HG03439 (cell line): ENCODE measurements around the gene YWHAG.
"Not testable (repeated sequence)": the region's sequence is repeated elsewhere in the genome, so short reads cannot be mapped to it uniquely, and the experiment has no call there.

ENCODE experiments used
- ATAC-seq: cut with Tn5 transposase; IDR thresholded peaks from one replicate; pipeline ENCODE4 v1.9.1; 2021; ENCODE audit warnings: mild to moderate bottlenecking, moderate library complexity; ENCODE audit not compliant: unreplicated experiment

The YWHAG gene

GRCh38 chr7:76349313-76349885 lies 9.4 kb downstream of the YWHAG start:
- ATAC-seq, result no peak

DNA sequence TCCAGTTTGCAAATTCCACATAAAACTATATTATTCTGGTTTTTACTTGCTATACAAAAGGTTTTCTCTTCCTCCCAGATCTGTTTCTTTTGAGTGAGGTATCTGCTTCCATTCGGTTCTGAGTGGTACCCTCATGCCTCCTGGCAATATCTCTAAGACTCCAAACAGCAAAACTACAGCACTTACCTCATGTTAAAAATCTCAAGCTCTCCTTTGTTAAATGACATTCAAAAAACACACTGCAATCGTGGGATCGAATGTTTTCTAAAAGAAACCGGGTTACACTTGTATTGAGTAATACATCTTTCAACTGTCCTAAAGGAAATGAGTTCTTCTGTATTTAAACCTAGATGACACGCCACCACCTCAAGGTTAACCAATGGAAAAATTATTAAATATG lies 11.1 kb downstream of the YWHAG start:
- no peak for ATAC-seq

- ATAC-seq, result no peak
Observed at GRCh38 chr7:76346778-76347177, 12.0 kb downstream of the YWHAG start.

DNA sequence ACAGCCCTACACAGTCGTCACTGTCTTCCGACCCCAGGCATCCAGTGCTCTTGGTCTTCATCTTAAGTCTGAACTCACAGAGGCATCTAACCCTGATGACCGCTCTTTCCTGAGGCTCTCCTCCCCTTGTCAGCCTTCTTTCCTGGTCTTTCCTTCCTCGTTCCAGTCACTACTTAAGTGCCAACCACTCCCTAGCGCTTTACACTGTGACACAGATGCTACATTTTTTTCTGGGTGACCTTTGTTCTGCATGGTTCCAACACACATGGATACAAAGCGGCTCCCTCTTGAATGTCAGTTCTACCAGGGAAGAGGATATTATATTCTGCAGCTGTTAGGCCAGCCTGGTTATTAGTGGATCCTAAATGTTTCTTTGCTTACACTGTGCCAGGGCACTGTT lies 12.7 kb downstream of the YWHAG start:
- ATAC-seq, result no peak

DNA sequence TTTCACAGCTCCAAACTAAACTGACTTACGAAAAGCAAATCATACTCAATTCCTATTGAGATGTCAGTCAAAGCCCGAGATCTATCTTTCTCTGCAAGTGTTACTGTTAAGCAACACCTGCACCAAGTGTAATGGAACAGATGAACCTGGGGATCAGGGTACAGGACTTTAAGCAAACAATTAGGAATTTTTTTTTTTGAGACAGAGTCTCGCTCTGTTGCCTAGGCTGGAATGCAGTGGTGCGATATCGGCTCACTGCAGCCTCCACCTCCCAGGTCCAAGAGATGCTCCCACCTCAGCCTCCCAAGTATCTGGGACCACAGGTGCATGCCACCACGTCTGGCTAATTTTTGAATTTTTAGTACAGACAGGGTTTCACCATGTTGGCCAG lies 14.9 kb downstream of the YWHAG start:
- no peak for ATAC-seq

GRCh38 chr7:76343294-76343930 lies 15.4 kb downstream of the YWHAG start:
- ATAC-seq, result no peak

DNA sequence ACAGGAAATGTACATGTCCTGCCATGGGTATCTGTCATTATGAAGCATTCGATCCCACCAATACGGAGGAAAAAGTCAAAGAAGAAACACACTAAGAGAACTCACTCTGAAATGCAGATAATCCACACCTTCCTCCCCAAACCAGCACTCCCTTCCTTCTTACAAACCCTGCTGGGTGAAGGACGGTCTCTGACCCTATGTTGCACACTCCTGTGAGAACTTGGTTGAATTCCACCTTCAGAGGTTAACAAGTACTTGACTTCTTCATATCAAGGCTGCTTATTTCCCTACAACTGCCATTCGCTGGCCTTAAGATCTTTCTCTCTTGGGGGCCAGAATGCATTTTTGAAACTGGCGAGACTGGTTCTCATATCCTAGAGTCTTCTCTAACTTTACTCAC lies 16.6 kb downstream of the YWHAG start:
- ATAC-seq, result no peak

- ATAC-seq, result no peak
Observed at GRCh38 chr7:76340617-76341131, 18.1 kb downstream of the YWHAG start.

DNA sequence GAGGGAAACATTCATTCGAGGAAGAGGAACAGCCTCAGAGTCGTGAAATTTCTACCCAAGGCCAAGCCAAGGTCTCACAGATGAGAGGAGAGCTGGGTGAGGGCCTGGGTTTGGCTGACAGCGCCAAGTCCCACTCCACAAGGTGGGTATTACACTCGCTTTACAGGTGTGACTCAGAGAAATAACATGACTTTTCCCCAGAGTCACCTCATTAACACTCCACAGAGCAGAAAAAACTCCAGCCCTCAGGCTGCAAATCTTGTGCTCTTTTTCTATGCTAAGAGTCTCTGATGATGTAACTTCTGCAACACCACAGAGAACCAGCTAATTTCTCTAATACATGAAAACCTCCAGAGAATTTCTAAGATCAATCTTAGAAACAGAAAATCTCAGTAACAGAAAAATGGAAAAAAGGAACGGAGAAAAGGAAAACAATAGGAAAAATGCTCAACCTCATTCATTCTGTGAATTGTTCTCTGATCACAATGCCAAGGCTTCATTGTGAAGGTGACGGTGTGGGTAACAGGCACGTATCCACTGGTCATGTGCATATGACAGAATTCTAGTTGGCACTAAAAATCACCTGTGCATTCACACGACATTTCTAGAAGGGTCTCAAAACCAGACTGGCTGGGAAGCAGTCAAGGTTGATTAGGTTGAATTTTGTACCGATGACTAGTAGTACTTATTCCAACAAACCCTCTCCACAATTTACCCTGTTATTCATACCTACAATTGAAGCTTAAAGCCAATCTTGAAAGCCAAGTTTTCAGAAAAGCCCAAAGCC lies 20.3 kb downstream of the YWHAG start:
- ATAC-seq, result no peak

DNA sequence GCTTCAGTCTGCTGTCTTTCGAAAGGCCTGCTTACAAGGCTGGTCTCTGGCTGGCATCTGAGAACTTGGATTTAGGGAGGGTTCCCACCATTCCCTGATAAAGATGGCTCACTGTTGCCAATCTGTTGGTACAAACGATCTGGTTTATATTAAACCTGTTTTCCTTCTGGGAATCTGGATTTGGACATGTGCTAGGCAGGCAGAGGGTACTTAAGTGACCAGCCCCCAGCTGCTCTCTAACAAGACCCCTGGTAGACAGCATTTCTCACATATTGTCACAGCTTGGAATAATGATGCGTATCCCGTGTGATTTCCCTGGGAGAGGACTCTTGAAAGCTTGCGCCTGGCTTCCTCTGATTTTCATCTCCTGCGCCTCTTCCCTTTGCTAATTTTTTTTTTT lies 21.6 kb downstream of the YWHAG start:
- ATAC-seq, result no peak

DNA sequence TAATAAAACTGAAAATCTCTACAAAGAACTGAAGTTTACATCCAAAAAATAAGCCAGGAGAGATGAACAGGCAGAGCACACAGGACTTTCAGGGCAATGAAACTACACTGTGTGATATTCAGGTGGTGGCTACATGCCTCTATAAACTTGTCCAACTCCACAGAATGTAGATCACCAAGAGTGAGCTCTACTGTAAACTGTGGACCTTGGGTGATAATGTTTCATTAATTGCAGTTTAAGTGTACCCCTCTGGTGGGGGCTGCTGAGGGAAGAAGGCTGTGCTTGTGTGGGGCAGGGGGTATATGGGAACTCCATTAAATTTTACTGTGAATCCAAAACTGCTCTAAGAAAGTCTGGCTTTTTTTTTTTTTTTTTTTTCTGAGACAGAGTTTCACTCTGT lies 22.7 kb downstream of the YWHAG start:
- ATAC-seq, result no peak

GRCh38 chr7:76335417-76335816 lies 23.4 kb downstream of the YWHAG start:
- ATAC-seq, result not testable (repeated sequence)

DNA sequence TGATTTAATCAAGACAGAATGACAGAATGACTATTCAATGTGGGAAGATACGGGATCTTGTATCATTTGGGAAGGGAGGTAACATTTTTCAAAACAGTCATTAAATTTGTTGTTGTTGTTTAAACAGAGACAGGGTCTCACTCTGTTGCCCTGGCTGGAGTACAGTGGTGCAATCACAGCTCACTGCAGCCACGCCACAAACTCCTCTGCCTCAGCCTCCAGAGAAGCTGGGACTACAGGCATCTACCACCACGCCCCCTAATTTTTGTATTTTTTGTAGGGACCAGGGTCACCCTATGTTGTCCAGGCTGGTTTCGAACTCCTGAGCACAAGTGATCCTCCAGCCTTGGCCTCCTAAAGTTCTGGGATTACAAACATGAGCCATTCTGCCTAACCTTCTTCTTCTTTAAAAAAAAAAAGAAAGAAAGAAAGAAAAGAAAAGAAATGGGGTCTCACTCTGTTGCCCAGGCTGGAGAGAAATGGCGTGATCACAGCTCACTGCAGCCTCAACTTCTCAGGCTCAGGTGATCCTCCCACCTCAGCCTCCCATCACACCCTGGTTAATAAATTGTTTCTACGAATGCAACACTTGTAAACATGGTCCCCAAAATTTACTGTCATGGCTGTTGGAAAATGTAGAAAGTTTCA lies 24.3 kb downstream of the YWHAG start:
- no peak for ATAC-seq

DNA sequence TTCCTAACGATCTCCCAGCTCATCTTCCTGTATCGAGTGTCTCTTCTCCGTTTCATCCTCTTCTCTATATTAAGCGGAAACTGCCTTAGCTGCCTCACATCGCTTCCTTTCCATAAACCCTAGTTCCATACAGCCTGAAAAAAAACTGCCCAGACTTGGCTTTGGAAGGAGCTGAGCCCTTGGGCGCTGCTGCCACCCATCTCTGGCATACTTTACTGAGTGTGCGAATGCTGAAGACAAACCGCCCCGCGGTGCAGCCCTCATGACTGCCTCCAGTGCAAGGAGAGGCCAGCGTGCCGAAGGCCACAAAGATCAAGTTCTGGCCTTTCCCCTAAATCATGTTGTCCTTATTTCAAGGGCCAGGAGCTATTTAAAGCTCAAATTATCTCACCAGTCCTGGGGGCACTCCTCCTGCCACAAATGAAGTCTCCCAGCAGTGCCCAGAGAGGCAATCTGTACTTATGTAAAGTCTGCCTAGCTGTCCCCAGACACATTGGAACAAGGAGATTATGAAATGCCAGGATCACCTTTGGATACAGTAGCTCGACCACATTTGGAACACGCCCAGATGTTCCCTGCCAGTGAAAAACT lies 25.2 kb downstream of the YWHAG start:
- no peak for ATAC-seq

DNA sequence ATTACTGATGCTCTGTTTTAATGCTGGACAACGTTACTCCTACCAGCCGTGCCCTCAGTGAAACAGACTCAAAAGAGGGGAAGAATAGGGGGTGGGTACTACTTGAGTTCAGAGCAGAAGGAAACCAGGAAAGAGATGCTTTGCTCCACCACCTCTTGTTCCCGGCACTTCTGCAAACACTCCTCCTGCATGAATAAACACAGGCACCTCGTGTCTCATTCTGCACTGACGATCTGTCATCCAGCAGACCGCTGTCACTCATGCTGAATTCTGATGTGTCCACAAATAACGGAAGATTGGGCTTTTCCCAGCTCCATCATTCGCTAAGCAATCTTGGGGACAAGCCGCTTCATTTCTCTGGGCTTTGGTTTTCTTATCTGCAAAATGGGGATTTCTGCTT lies 26.7 kb downstream of the YWHAG start:
- no peak for ATAC-seq

DNA sequence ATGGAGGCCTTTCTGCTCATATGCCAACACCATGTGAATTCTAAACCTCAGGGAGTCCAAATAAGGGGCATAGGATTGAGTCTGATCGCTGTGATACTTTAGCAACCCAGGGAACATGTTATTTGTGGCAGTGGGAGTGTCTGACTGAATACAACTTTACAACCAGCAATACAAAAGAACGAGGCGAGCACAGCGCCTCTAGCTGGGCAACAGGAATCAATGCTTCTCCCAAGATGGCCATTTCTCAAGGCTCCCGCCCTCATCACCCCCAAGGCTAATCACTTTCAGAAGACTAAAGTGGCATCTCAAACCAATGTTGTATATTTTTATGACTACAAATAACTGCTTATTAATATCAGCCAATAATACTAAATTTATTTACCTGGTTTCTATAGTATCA lies 28.1 kb downstream of the YWHAG start:
- no peak for ATAC-seq

DNA sequence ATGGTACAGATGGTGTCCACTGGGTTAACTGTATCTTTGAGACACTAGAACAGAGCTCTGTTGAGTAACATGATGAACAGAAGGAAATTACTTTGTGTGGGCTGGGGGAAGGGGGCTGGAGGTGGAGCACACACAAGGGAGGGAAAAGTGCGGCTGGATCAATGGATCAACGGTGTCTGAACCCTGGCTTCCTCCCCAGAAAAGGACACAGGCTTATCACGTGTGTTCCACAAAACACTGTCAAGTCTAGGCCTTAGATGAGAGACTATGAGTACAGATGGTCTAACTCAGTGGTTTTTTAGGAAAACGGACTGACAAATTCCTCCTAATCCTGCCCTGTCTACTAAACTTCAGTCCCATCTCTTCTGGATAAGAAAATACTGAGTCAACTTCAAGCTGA lies 28.5 kb downstream of the YWHAG start:
- ATAC-seq, result no peak

DNA sequence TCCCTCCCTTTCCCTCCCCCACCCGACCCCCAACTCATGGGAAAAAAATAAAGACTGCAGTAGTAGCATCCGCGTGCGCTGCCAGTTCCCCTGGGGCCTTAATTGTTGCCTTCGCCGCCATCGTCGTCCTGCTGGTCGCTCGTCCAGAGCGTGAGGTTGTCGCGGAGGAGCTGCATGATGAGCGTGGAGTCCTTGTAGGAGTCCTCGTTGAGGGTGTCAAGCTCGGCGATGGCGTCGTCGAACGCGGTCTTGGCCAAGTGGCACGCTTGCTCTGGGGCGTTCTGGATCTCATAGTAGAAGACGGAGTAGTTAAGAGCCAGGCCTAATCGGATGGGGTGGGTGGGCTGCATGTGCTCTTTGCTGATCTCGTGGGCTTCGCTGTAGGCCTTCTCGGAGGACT lies 29.3 kb downstream of the YWHAG start:
- ATAC-seq, result no peak

GRCh38 chr7:76328389-76328788 lies 30.4 kb downstream of the YWHAG start:
- ATAC-seq, result no peak

DNA sequence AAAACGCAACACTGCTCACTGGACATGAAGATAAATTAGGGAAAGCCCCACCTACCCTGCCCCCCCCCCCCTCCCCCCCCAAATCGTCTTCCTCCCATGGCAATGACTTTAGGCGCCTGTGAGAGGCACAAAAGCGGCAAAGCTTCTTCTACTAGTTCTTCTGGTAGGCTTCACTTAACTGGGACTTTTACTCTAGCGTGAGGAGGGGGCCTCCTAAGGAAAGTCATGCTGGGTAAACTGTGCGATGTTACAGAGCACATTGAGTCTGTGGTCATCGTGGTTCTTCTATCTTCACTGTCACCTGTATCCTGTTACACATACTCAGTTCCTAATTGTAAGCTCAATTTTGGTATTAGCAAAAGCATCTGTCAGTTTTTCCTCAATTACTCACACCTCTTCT lies 31.2 kb downstream of the YWHAG start:
- ATAC-seq, result no peak

DNA sequence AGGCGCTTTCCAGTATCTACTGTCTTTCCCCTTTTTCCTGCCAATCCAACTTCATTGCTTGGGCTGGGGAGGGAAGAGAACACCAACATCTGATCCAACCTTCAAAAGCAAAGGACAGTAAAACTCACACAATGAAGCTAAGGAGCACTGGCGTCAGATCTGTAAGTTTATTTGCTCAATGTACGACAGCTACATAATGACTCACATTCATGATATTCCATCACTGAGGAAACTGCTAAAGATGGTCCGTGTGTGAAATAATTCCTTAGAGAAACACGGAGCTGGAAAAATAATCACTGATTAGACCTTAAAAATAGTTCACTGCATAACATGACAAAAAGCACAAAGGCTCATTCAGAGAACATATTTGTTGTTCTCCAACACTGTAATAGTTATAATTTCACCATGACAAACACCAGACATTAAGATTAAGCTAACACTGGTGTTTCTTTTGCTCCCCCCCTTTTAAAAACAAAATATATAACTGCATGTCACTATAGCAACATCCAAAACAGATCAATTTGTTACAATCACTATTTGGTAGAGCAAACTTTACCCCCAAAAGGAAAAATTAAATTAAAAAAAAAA lies 32.1 kb downstream of the YWHAG start:
- no peak for ATAC-seq
